GM06990 (cell line): ENCODE data around the gene ZBTB25.
A peak's percentile ranks its signal among the peaks of the same experiment; 100 is the strongest.
"Not testable (repeated sequence)": the region's sequence is repeated elsewhere in the genome, so short reads cannot be mapped to it uniquely, and the experiment has no call there.

Experiments used
- DNase-seq: peaks from one replicate; pipeline ENCODE4 v3.0.0-alpha.2; 2011; ENCODE audit not compliant: insufficient read length; ENCODE audit errors: extremely low read depth
- H3K27me3 ChIP-seq: replicated peaks from 2 replicates; pipeline ENCODE4 v1.6.0; 2011; ENCODE audit warnings: low read length; ENCODE audit not compliant: control insufficient read depth, insufficient read depth
- H3K36me3 ChIP-seq: 2 replicates; pipeline ENCODE4 v1.5.1; 2011; ENCODE audit warnings: low read length; ENCODE audit not compliant: control insufficient read depth, insufficient read depth
- H3K4me3 ChIP-seq: replicated peaks from 2 replicates; pipeline ENCODE4 v1.5.1; 2011; ENCODE audit warnings: low read depth, mild to moderate bottlenecking, control low read depth, low read length
- TF ChIP-seq, protein P1 (sequence below): IDR thresholded peaks from 2 replicates; pipeline ENCODE4 v1.5.1; 2011; ENCODE audit warnings: low read length, control low read depth, mild to moderate bottlenecking, inconsistent platforms; ENCODE audit not compliant: insufficient read depth, poor library complexity, severe bottlenecking

Gene ZBTB25

DNA sequence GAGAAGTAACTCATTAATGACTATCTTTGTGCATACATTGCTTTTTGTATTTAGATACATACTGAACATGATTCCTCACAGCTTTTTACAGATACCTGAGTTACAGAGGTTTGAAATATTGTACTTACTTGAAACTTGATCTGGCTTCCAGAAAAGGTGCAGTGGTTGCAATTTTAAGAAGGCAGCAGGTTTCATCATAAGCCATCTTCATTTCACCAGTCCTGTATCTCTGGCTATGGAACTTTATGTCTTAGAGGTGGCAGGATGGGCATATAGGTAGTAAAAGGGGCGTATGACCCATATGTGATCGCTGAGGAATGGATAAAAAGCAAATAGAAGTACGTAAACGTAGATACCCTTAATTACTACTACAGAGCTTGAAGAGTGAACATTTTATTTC, 14.6 kb upstream of the ZBTB25 start:
- no peak for DNase-seq
- peaks cover 3% of the 10 kb centered on the region for H3K36me3 ChIP-seq
- TF ChIP-seq, protein P1, sequence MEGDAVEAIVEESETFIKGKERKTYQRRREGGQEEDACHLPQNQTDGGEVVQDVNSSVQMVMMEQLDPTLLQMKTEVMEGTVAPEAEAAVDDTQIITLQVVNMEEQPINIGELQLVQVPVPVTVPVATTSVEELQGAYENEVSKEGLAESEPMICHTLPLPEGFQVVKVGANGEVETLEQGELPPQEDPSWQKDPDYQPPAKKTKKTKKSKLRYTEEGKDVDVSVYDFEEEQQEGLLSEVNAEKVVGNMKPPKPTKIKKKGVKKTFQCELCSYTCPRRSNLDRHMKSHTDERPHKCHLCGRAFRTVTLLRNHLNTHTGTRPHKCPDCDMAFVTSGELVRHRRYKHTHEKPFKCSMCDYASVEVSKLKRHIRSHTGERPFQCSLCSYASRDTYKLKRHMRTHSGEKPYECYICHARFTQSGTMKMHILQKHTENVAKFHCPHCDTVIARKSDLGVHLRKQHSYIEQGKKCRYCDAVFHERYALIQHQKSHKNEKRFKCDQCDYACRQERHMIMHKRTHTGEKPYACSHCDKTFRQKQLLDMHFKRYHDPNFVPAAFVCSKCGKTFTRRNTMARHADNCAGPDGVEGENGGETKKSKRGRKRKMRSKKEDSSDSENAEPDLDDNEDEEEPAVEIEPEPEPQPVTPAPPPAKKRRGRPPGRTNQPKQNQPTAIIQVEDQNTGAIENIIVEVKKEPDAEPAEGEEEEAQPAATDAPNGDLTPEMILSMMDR, result no peak
- H3K27me3 ChIP-seq, result no peaks in the 10 kb centered on the region
- no peak overlapping the region for H3K4me3 ChIP-seq

DNA sequence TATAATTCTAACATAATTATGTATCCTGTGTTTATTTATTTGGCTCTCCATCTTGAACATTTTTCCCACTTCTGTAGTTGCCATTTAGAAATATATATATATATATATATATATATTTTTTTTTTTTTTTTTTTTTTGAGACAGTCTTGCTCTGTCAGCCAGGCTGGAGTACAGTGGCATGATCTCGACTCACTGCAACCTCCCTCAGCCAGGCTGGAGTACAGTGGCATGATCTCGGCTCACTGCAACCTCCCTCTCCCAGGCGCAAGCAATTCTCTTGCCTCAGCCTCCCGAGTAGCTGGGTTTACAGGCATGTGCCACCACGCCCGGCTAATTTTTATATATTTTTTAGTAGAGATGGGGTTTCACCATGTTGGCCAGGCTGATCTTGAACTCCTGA, 14.0 kb upstream of the ZBTB25 start:
- DNase-seq, H3K4me3 ChIP-seq, H3K36me3 ChIP-seq, H3K27me3 ChIP-seq: not testable (repeated sequence)

DNA sequence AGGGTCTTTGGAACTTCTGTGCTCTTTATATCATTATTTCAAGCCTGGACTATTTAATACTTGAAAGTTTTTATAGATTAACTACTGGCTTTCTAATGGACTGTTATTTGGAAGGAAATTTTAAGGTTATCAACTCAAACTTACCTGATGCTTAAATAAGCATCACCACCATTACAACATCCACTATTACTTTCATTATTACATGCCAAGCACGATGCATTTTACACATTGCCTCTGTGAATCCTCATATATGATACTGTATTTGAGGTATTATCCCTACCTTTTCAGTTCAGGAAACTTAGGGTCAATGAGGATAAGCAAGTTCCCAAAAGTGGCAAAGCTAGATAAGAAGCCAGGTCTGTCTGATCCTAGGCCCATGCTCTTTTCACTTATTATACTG, 13.3 kb upstream of the ZBTB25 start:
- Histone ChIP-seq H3K27me3 (no peaks in the 10 kb centered on the region), H3K4me3 (no peak overlapping the region), H3K36me3 (peaks cover 2% of the 10 kb centered on the region)
- TF ChIP-seq, protein P1, result no peak
- DNase-seq, result no peak

DNA sequence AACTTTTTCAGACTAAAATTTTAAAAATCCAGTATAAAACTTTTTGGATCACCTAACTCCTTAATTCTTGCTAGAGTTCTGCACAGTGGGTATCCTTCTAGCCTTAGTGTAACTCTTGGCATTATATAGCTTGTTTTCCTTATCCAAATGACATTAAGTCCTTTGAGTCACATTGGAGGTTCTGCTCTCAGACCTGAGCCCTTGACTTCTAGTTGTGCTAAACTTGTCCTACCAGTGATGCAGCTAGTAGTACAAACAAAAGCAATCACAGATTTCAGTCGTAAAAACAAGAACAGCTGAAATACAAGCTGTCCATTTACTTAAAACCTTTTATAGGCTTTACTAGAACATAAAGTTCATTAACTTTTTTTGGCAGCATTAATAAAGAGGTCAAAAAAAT, 11.4 kb upstream of the ZBTB25 start:
- H3K36me3 ChIP-seq, result no peaks in the 10 kb centered on the region; the same call in 1 of the 2 replicates
- no peak for DNase-seq
- H3K4me3 ChIP-seq, result no peak overlapping the region
- no peaks in the 10 kb centered on the region for H3K27me3 ChIP-seq
- TF ChIP-seq, protein P1, result no peak

DNA sequence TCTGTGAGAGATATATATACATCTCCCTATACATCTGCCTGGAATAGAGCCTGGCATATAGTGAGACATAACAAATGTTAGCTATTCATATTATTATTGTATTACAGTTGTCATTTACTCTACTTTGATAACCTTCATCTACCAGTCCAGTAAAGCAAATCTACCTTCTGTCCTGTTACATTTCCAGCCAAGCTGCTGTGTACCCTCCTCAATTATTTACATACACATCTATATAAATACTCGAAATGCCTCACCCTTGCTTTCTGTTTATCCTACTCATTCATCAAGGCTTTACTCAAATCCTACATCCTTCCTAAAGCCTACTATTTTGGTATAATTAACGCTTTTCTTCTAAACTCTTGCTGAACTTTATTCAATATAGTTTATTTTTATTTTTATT, 9.6 kb upstream of the ZBTB25 start:
- no peak overlapping the region for H3K4me3 ChIP-seq
- no peak for DNase-seq
- TF ChIP-seq, protein P1, result no peak
- H3K36me3 ChIP-seq, result no peaks in the 10 kb centered on the region; the same call in 1 of the 2 replicates
- H3K27me3 ChIP-seq, result no peaks in the 10 kb centered on the region

DNA sequence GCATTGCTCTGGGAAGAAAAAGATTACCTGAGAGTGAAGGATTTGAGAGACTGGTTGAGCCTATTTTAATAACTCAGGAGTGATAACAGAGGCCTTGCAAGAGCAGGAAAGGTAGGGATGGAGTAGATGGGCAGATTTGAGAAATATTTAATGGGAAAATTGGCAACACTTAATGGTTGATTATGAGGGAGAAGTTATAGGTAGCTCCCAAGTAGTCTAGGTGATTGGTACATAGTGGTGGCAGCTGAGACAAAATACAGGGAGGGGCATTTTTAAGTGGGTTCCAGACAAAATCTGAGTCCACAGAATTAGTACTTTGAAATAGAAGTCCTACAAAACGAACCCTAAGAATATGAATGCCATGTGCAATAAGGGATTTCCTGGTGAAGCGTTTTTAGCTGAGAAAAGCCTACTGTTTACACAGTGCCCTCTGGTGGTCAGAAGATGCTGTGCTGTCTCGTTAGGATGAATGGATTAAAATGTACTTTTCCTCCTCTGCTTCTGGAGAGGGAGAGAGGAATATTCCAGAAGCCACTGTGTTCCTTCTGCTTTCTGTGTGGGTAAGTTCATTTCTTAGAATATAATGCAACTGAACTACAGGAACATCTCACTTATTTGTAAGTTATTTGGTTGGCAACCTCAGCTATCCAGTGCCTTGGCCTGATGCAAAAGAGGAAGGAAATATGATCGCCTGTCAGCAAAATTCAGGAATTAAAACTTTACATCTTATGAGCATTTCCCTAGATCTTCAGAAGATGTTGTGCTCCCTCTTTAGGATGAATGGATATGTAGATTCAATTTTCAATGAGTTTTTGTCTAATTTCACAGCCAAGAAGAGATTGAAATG, 7.4 kb upstream of the ZBTB25 start:
- TF ChIP-seq, protein P1, result peak; percentile 87
- H3K4me3 ChIP-seq, result no peak overlapping the region
- DNase-seq, result no peak
- no peaks in the 10 kb centered on the region for H3K36me3 ChIP-seq
- no peaks in the 10 kb centered on the region for H3K27me3 ChIP-seq
